Spleen (tissue), 11 donors: ENCODE results near the gene WASF2. TPM values are rescaled to one million over a fixed set of nuclear protein-coding genes. Genes with fewer than 3 reads are reported as not detected.
A peak's percentile ranks its signal among the peaks of the same experiment; 100 is the strongest.

Experiments used
- DNase-seq: peaks from one replicate; pipeline ENCODE4 v3.0.0-alpha.2; 2020
- H3K27ac ChIP-seq, 8 donors: fragments of 200-600 bp; sonication (generic) in 7 of 8; 1 replicate in 4 of 8; 2 replicates in 4 of 8; pipeline versions ENCODE4 v1.5.0 to v1.8.0; 2016 to 2021; ENCODE audit warnings: inconsistent platforms in 4 of 8, mild to moderate bottlenecking in 4 of 8, moderate library complexity in 1 of 8
- H3K27me3 ChIP-seq, 7 donors: fragments of 200-600 bp; sonication (generic) in 6 of 7; replicated peaks in 1 of 7; 1 replicate in 4 of 7; 2 replicates in 3 of 7; pipeline versions ENCODE4 v1.5.0 to v1.8.0; 2016 to 2021; ENCODE audit warnings: inconsistent platforms in 3 of 7, mild to moderate bottlenecking in 1 of 7
- H3K36me3 ChIP-seq, 6 donors: fragments of 200-600 bp; sonication (generic) in 5 of 6; 1 replicate in 4 of 6; 2 replicates in 2 of 6; pipeline versions ENCODE4 v1.5.0 to v1.8.0; 2016 to 2021; ENCODE audit warnings: inconsistent platforms in 2 of 6
- H3K4me1 ChIP-seq, 6 donors: fragments of 200-600 bp; sonication (generic) in 5 of 6; 1 replicate in 3 of 6; 2 replicates in 3 of 6; pipeline versions ENCODE4 v1.5.0 to v1.8.0; 2016 to 2021; ENCODE audit warnings: inconsistent platforms in 3 of 6
- H3K4me3 ChIP-seq, 8 donors: fragments of 200-600 bp; sonication (generic) in 7 of 8; 1 replicate in 4 of 8; 2 replicates in 4 of 8; pipeline versions ENCODE4 v1.5.0 to v1.8.0; 2016 to 2021; ENCODE audit warnings: inconsistent platforms in 4 of 8, mild to moderate bottlenecking in 4 of 8, moderate library complexity in 2 of 8
- H3K9me3 ChIP-seq, 8 donors: fragments of 200-600 bp; sonication (generic) in 7 of 8; 1 replicate in 4 of 8; 2 replicates in 4 of 8; pipeline versions ENCODE4 v1.5.0 to v1.8.0; 2016 to 2021; ENCODE audit warnings: inconsistent platforms in 4 of 8
- CTCF ChIP-seq, 11 experiments: fragments of 200-600 bp in 7 of 11; fragments of 450-650 bp in 4 of 11; sonication (generic) in 4 of 11; IDR thresholded peaks in 8 of 11; conservative IDR thresholded peaks in 3 of 11; 1 replicate in 7 of 11; 2 replicates in 4 of 11; pipeline versions ENCODE4 v1.4.0 to v1.8.0; 2016 to 2021; ENCODE audit warnings: antibody characterized with exemption in 11 of 11, inconsistent platforms in 4 of 11, mild to moderate bottlenecking in 1 of 11
- POLR2A ChIP-seq, 3 donors: fragments of 450-650 bp; IDR thresholded peaks; one replicate each; pipeline ENCODE4 v1.5.1; 2017; ENCODE audit warnings: antibody characterized with exemption in 3 of 3, mild to moderate bottlenecking in 1 of 3
- POLR2AphosphoS5 ChIP-seq, 3 donors: sonication (generic); formaldehyde crosslinking; IDR thresholded peaks; one replicate each; pipeline ENCODE4 v1.5.1; 2017; ENCODE audit warnings: antibody characterized with exemption in 3 of 3
- WGBS, 5 donors: extraction: QIAGEN DNeasy Blood & Tissue Kit in 3 of 5; methylation state at CpG; one replicate each; pipeline versions ENCODE4 v1.1.5 to v1.1.7; 2013 to 2018; 5-methylcytosine and 5-hydroxymethylcytosine counted together
- intact Hi-C: fragments of 100-400 bp; cut with DNase I; formaldehyde crosslinking; loops from one replicate; pipeline ENCODE4 v1.15.0; 2023; ENCODE audit warnings: low total_unique reads
- polyA plus RNA-seq, 3 donors: library from polyadenylated mRNA; stranded (reverse); fragments of 200-250 nt; gene quantifications; one replicate each; pipeline ENCODE4 v1.2.1, GENCODE V29; 2013
- total RNA-seq, 7 donors: library from RNA; depleted of rRNA in 3 of 7; stranded (reverse); fragments of >200 nt in 3 of 7; fragmentation: NEBNext Ultra II Directional in 4 of 7; extraction: Animal tissue kit (Norgen Biotek cat#: 25700) in 4 of 7; gene quantifications; one replicate each; pipeline versions ENCODE4 v1.1.0 to v1.2.1, GENCODE V29; 2016 to 2021
- donor health status: healthy with polysubstance abuse.
- donor health status: DM: no; HTN: no; CAD: no; lungs with moderate emphysema.
- donor health status: DM: no; HTN: no; CAD: no.
- donor health status: Bipolar disorder and iron deficiency.
- donor health status: healthy.
- donor health status: DM: no; HTN: no; CAD: no.
- donor health status: DM: yes; HTN: yes; CAD: no.

Gene WASF2
- total and polyA plus RNA-seq, 10 donors, result 17.2 to 196 (median 95.6) TPM

GRCh38 chr1:27414091-27414490 is 75.9 kb downstream of the WASF2 start:
- Histone ChIP-seq H3K4me3 (no peak overlapping the region), H3K4me1 (peaks cover 21 to 36% (median 32%) of the 10 kb centered on the region in 6 donors), H3K27me3 (no peaks in the 10 kb centered on the region), H3K9me3 (no peaks in the 10 kb centered on the region), H3K27ac (peak overlapping the region in 2 of 8 donors; percentile 0 to 6), H3K36me3 (peaks cover 5 to 100% (median 92%) of the 10 kb centered on the region in 6 donors)
- TF ChIP-seq POLR2A (IDR thresholded peaks at IDR 0.05) (no peak), POLR2AphosphoS5 (IDR thresholded peaks at IDR 0.05) (peak in 1 of 3 donors; percentile 28)
- 80 to 95% (median 94%) methylated on average over 1 of the region's 1 CpG for WGBS, 5 donors
- DNase-seq, result no peak
- intact Hi-C loops, result no loop called here

DNA sequence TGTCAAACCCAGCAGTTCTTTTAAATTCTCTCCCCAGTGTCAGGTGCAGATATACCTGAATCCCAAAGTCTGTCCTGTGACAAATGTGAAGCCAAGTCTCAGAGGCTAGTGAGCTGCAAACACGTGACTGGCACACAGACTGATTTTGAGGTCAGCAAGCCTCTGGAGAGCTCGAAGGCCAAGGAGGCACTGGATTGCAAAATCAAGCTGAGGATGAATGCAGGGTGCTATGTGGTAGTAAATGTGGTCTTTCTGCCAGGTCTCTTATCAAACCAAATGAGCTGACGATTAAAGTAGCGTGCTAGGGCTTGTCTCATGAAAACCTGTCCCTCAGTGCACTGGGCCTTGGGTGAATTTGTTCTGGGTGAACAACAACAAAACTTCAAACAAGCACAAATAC is 77.0 kb downstream of the WASF2 start:
- peaks cover 5 to 100% (median 96%) of the 10 kb centered on the region in 6 donors for H3K36me3 ChIP-seq
- no peak overlapping the region for H3K4me3 ChIP-seq
- no peaks in the 10 kb centered on the region for H3K27me3 ChIP-seq
- WGBS, 5 donors, result 66 to 89% (median 83%) methylated on average over 4 of the region's 4 CpGs
- TF ChIP-seq CTCF (IDR thresholded peaks at IDR 0.05 in 8 of 11, conservative IDR thresholded peaks at IDR 0.05 in 3 of 11) (no peak), POLR2A (IDR thresholded peaks at IDR 0.05) (no peak), POLR2AphosphoS5 (IDR thresholded peaks at IDR 0.05) (no peak)
- DNase-seq, result no peak
- H3K4me1 ChIP-seq, result peaks cover 14 to 26% (median 21%) of the 10 kb centered on the region in 6 donors
- no peaks in the 10 kb centered on the region for H3K9me3 ChIP-seq
- intact Hi-C loops, result no loop called here
- peak overlapping the region in 1 of 8 donors; percentile 16 for H3K27ac ChIP-seq

DNA sequence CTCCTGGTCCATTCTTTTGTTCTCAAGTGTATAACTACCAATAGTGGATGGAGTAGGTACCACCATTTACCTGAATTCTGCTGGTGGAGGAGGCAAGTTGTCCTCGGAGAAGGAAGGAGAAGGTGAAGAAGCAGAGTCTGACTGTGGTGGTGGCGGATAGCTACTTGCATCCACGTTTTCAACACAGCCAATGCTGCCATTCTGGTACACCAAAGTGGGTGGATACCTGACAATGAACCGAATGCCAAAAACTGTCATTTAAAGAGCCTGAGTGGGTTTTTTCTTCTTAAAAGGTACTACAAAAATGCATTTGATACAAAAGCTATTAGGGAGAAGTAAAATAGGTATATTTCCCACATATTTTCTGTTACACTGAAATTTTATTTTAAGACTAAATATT is 77.5 kb downstream of the WASF2 start:
- no peaks in the 10 kb centered on the region for H3K27me3 ChIP-seq
- DNase-seq, result no peak
- intact Hi-C loops, result no loop called here
- H3K27ac ChIP-seq, result no peak overlapping the region
- peaks cover 12 to 24% (median 18%) of the 10 kb centered on the region in 6 donors for H3K4me1 ChIP-seq
- WGBS, 5 donors, result 85 to 94% (median 93%) methylated on average over 4 of the region's 4 CpGs
- TF ChIP-seq CTCF (IDR thresholded peaks at IDR 0.05 in 8 of 11, conservative IDR thresholded peaks at IDR 0.05 in 3 of 11) (no peak), POLR2A (IDR thresholded peaks at IDR 0.05) (no peak), POLR2AphosphoS5 (IDR thresholded peaks at IDR 0.05) (no peak)
- H3K9me3 ChIP-seq, result no peaks in the 10 kb centered on the region
- H3K36me3 ChIP-seq, result peaks cover 5 to 100% (median 98%) of the 10 kb centered on the region in 6 donors
- H3K4me3 ChIP-seq, result no peak overlapping the region

DNA sequence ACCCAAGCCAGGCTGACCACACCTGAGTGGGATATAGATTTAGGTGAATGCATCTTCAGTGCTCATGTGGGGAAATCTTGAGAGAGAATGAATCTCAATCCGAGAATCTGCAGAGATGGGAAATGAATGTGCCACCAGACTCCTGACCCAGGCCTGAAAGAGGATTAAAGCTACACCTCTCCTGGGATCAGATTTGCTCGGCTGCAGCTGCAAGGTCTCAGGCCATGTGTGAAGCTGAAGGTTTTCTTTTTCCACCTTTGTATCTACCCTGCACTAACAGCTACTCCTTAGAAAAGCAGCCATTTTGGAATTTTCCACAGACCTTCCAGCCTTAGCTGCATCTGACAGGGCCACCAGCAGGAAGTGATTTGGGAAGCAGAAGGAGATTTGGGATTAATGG is 79.3 kb downstream of the WASF2 start:
- TF ChIP-seq POLR2A (IDR thresholded peaks at IDR 0.05) (no peak), CTCF (IDR thresholded peaks at IDR 0.05 in 8 of 11, conservative IDR thresholded peaks at IDR 0.05 in 3 of 11) (no peak), POLR2AphosphoS5 (IDR thresholded peaks at IDR 0.05) (no peak)
- DNase-seq, result no peak
- peak overlapping the region in 2 of 8 donors; percentile 2 to 10 for H3K27ac ChIP-seq
- H3K36me3 ChIP-seq, result peaks cover 5 to 100% (median 88%) of the 10 kb centered on the region in 6 donors
- intact Hi-C loops, result no loop called here
- 84 to 90% (median 84%) methylated on average over 2 of the region's 2 CpGs for whole genome bisulfite sequencing, 5 donors
- peaks cover 0 to 25% (median 16%) of the 10 kb centered on the region in 6 donors for H3K4me1 ChIP-seq
- no peaks in the 10 kb centered on the region for H3K9me3 ChIP-seq
- H3K27me3 ChIP-seq, result no peaks in the 10 kb centered on the region
- H3K4me3 ChIP-seq, result no peak overlapping the region
